PC-3 (cell line): ENCODE data around the gene MRAP. TPM values are rescaled to one million over a fixed set of nuclear protein-coding genes. Genes with fewer than 3 reads are reported as not detected.

ENCODE experiments used
- ATAC-seq: fragments of 200-7000 bp; cut with Tn5 transposase; 2 replicates; pipeline ENCODE4 v1.9.1; 2020; ENCODE audit warnings: mild to moderate bottlenecking, moderate library complexity
- BruUV-seq: library from RNA; stranded (reverse); fragments of 400-500 nt; replicated peaks from 2 replicates; lab custom pipeline; 2021; lab: Mats Ljungman, UMichigan
- CTCF ChIA-PET: fragments of 300-600 bp; sonication (Branson Sonifier 250); formaldehyde crosslinking; loops from one replicate; lab custom pipeline; 2022; ENCODE audit warnings: antibody characterized with exemption; lab: Charles Lee
- POLR2A ChIA-PET: fragments of 300-600 bp; sonication (Branson Sonifier 250); formaldehyde crosslinking; loops from one replicate; lab custom pipeline; 2022; ENCODE audit warnings: antibody characterized with exemption; ENCODE audit not compliant: unreplicated experiment; lab: Charles Lee
- DNase-seq: peaks from one replicate; pipeline ENCODE4 v3.0.0-alpha.2; 2015
- H2AFZ ChIP-seq: fragments of 300-600 bp; sonication (generic); 2 replicates; pipeline ENCODE4 v1.6.0; 2016; ENCODE audit warnings: antibody characterized with exemption, low read length
- H3F3A ChIP-seq: fragments of 300-600 bp; sonication (generic); one replicate; pipeline ENCODE4 v1.6.0; 2017; ENCODE audit warnings: antibody characterized with exemption, low read length, control low read depth, mild to moderate bottlenecking; ENCODE audit not compliant: unreplicated experiment
- H3K27ac ChIP-seq: fragments of 300-600 bp; sonication (generic); 2 replicates; pipeline ENCODE4 v1.5.1; 2016; ENCODE audit warnings: mild to moderate bottlenecking, low read length
- H3K27me3 ChIP-seq: fragments of 300-600 bp; sonication (generic); 2 replicates; pipeline ENCODE4 v1.6.1; 2016; ENCODE audit warnings: low read length, mixed read lengths
- H3K36me3 ChIP-seq: fragments of 300-600 bp; sonication (generic); 2 replicates; pipeline ENCODE4 v1.6.1; 2016; ENCODE audit warnings: low read depth, mixed run types, low read length, mixed read lengths
- H3K4me1 ChIP-seq: fragments of 300-600 bp; sonication (generic); 2 replicates; pipeline ENCODE4 v1.5.1; 2016; ENCODE audit warnings: low read length; ENCODE audit not compliant: insufficient read depth
- H3K4me2 ChIP-seq: fragments of 300-600 bp; sonication (generic); 2 replicates; pipeline ENCODE4 v1.6.0; 2016; ENCODE audit warnings: low read length
- H3K4me3 ChIP-seq: fragments of 300-600 bp; sonication (generic); 2 replicates; pipeline ENCODE4 v1.5.1; 2016; ENCODE audit warnings: mild to moderate bottlenecking, low read length, mixed read lengths
- H3K79me2 ChIP-seq: fragments of 300-600 bp; sonication (generic); 2 replicates; pipeline ENCODE4 v1.6.1; 2017; ENCODE audit warnings: low read length, mixed read lengths
- H3K9ac ChIP-seq: fragments of 300-600 bp; sonication (generic); 2 replicates; pipeline ENCODE4 v1.6.0; 2016; ENCODE audit warnings: mild to moderate bottlenecking, low read length
- H3K9me2 ChIP-seq: fragments of 300-600 bp; sonication (generic); replicated peaks from 2 replicates; pipeline ENCODE4 v1.6.1; 2016; ENCODE audit warnings: mixed run types, low read length, mixed read lengths
- H3K9me3 ChIP-seq: fragments of 300-600 bp; sonication (generic); 2 replicates; pipeline ENCODE4 v1.6.1; 2016; ENCODE audit warnings: low read length, mixed read lengths
- H4K20me1 ChIP-seq: fragments of 300-600 bp; sonication (generic); 2 replicates; pipeline ENCODE4 v1.6.1; 2016; ENCODE audit warnings: low read length, mixed read lengths
- EZH2 ChIP-seq: fragments of 300-600 bp; sonication (generic); IDR thresholded peaks from one replicate; pipeline ENCODE4 v1.6.1; 2017; ENCODE audit warnings: antibody characterized with exemption, mild to moderate bottlenecking, low read length; ENCODE audit not compliant: unreplicated experiment
- EZH2phosphoT487 ChIP-seq: fragments of 300-600 bp; sonication (generic); IDR thresholded peaks from 2 replicates; pipeline ENCODE4 v1.6.1; 2018; ENCODE audit warnings: mild to moderate bottlenecking, antibody characterized with exemption, low read length, borderline replicate concordance
- intact Hi-C: fragments of 100-400 bp; cut with micrococcal nuclease; formaldehyde crosslinking; loops from 2 replicates; pipeline ENCODE4 v1.9.0; 2023
- total RNA-seq: library from RNA; depleted of rRNA; stranded (reverse); fragments of >200 nt; gene quantifications from 2 replicates; pipeline ENCODE4 v1.2.3, GENCODE V29; 2014
- TF ChIP-seq, protein P1 (sequence below): fragments of 300-600 bp; sonication (generic); conservative IDR thresholded peaks from 2 replicates; pipeline ENCODE4 v1.5.1; 2017; ENCODE audit warnings: antibody characterized with exemption, low read depth, mild to moderate bottlenecking, low read length

Gene MRAP
- total RNA-seq, 1 experiment from 2014 or later: not detected

DNA sequence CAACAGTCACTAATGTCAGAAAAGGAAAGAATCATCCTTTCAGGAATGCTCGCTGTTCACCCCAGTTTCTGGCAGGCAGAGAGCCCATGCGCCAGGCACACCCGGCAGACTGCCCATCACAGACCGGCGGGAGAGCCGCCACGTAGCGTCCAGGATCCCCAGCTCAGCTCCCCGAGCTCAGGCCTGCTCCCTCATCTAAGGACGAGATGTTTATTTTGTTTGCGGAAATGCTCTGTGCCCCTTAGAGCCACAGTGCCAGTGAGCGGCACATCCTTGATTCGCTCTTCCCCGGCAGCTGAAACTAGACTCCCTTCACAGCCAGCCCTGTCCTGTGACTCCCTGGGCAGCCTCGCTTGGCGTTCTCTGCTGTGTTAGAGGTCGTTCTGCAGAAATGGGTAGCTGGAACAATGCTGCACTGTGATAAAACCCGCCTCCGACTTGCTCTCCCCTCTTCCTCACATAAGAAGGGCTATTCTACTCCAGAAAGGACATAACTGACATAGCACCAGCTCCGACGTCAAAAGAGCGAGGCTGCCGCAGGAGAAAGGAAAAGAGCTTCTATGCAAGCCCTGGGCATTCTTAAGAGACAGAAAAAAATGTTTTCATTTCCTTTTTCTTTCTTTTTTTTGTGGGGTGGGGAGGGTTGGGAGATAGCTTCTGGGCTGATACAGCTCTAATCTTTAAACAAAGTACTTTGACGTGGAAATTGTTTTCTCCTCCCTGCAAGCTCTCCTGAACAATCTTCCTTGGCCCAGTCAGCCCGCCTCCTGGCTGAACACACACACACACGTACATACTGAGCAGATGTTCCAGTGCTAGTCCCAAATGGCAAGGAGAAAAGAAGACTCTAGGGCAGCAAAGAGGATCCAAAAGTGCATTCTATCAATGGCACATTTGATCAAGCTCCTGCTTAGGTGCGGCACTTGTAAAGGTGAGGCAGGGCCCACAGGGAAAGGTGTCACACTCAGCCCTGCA, 37.2 kb downstream of the MRAP start:
- POLR2A ChIA-PET: no interaction called here
- TF ChIP-seq EZH2phosphoT487: no peak
- TF ChIP-seq, protein P1, sequence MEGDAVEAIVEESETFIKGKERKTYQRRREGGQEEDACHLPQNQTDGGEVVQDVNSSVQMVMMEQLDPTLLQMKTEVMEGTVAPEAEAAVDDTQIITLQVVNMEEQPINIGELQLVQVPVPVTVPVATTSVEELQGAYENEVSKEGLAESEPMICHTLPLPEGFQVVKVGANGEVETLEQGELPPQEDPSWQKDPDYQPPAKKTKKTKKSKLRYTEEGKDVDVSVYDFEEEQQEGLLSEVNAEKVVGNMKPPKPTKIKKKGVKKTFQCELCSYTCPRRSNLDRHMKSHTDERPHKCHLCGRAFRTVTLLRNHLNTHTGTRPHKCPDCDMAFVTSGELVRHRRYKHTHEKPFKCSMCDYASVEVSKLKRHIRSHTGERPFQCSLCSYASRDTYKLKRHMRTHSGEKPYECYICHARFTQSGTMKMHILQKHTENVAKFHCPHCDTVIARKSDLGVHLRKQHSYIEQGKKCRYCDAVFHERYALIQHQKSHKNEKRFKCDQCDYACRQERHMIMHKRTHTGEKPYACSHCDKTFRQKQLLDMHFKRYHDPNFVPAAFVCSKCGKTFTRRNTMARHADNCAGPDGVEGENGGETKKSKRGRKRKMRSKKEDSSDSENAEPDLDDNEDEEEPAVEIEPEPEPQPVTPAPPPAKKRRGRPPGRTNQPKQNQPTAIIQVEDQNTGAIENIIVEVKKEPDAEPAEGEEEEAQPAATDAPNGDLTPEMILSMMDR: no peak
- TF ChIP-seq EZH2: no peak

DNA sequence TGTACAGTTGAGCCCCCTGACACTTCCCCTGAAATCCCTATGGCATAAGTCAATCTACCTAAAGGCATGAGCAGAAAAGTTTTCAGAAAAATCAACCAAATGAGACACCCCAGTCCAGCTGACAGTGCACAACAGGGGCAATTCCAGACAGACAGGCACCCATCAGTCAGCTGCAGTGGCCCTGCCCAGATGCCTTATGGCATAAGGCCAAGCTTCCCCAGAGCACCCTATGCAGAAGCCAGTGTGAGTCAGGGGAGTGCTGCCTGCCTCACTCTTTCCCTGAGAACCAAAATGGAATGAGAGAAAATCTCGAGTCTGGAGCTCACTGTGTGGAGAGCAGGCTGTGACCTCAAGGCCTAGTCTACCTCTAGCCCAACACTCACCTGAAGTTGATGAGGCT, 38.1 kb downstream of the MRAP start:
- no peaks in the 10 kb centered on the region for H3K27me3 ChIP-seq
- peak; percentile 57 for ATAC-seq
- H3K4me2 ChIP-seq: no peak overlapping the region
- TF ChIP-seq, protein P1: no peak
- no peak for TF ChIP-seq EZH2
- no peak for TF ChIP-seq EZH2phosphoT487
- no peaks in the 10 kb centered on the region for H3K9me2 ChIP-seq
- peaks cover 5% of the 10 kb centered on the region for H3K4me1 ChIP-seq
- no peaks in the 10 kb centered on the region for H3K79me2 ChIP-seq
- H3F3A ChIP-seq: no peaks in the 10 kb centered on the region
- POLR2A ChIA-PET: no interaction called here
- CTCF ChIA-PET: no interaction called here
- no peaks in the 10 kb centered on the region for H3K9me3 ChIP-seq
- peak; percentile 39 for DNase-seq
- no TSS peak for BruUV-seq
- H3K36me3 ChIP-seq: peaks cover 75% of the 10 kb centered on the region
- intact Hi-C loops: no loop called here
- no peak overlapping the region for H3K27ac ChIP-seq
- H3K4me3 ChIP-seq: no peak overlapping the region
- no peak overlapping the region for H2AFZ ChIP-seq
- no peaks in the 10 kb centered on the region; the same call in 1 of the 2 replicates for H4K20me1 ChIP-seq
- no peak overlapping the region for H3K9ac ChIP-seq

More for the DNA sequence above, 37.2 kb downstream of the MRAP start:
- DNase-seq (no peak), ATAC-seq (no peak)
- no peak overlapping the region for H3K9ac ChIP-seq
- no peak overlapping the region for H3K4me3 ChIP-seq
- intact Hi-C loops: no loop called here
- CTCF ChIA-PET: no interaction called here
- no peaks in the 10 kb centered on the region for H3K79me2 ChIP-seq
- no peaks in the 10 kb centered on the region for H3K9me2 ChIP-seq
- H4K20me1 ChIP-seq: no peaks in the 10 kb centered on the region; the same call in 1 of the 2 replicates
- peaks cover 75% of the 10 kb centered on the region for H3K36me3 ChIP-seq
- BruUV-seq: no TSS peak
- peaks cover 5% of the 10 kb centered on the region for H3K4me1 ChIP-seq
- no peak overlapping the region for H3K4me2 ChIP-seq
- no peak overlapping the region for H2AFZ ChIP-seq
- no peak overlapping the region for H3K27ac ChIP-seq
- no peaks in the 10 kb centered on the region for H3K9me3 ChIP-seq
- no peaks in the 10 kb centered on the region for H3K27me3 ChIP-seq
- H3F3A ChIP-seq: no peaks in the 10 kb centered on the region

DNA sequence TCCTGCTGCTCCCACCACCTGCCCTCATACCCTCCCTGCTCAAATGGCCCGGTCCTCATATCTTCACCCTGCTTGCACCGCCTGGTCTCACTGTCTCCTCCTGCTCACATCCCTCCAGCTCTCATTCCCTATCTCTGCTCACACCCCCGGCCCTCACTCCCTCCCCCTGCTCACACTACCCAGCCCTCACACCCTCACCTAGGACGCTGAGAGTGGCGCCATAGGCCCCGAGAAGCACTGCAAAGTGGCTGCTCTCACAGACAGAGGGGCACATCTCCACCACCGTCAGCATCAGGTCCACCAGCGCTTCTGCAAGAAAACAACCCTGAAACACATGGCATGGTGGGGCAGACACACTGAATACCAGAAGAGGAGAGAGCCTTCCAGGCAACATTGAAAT, 38.6 kb downstream of the MRAP start:
- no peak overlapping the region for H3K27ac ChIP-seq

More for the DNA sequence above, 38.6 kb downstream of the MRAP start:
- no peak overlapping the region for H2AFZ ChIP-seq
- H3K4me1 ChIP-seq: peaks cover 5% of the 10 kb centered on the region
- ChIA-PET POLR2A (no interaction called here), CTCF (no interaction called here)
- intact Hi-C loops: no loop called here
- no peaks in the 10 kb centered on the region for H3K27me3 ChIP-seq
- DNase-seq (no peak), ATAC-seq (no peak)
- H3K4me2 ChIP-seq: no peak overlapping the region
- no peak overlapping the region for H3K4me3 ChIP-seq
- no peaks in the 10 kb centered on the region for H3F3A ChIP-seq
- no peaks in the 10 kb centered on the region; the same call in 1 of the 2 replicates for H4K20me1 ChIP-seq
- no TSS peak for BruUV-seq
- H3K9me3 ChIP-seq: no peaks in the 10 kb centered on the region
- H3K36me3 ChIP-seq: peaks cover 76% of the 10 kb centered on the region
- no peaks in the 10 kb centered on the region for H3K79me2 ChIP-seq
- no peaks in the 10 kb centered on the region for H3K9me2 ChIP-seq
- no peak for TF ChIP-seq EZH2phosphoT487
- H3K9ac ChIP-seq: no peak overlapping the region
